Sigmoid colon (tissue), 4 donors: ENCODE data around the gene PKMYT1.

ENCODE experiments used
- POLR2AphosphoS5 ChIP-seq, 4 donors: sonication (generic); formaldehyde crosslinking; IDR thresholded peaks; one replicate each; pipeline ENCODE4 v1.6.1; 2017; ENCODE audit warnings: antibody characterized with exemption in 4 of 4
- TF ChIP-seq, protein P1 (sequence below), 4 experiments: fragments of 450-650 bp in 3 of 4; fragments of 200-600 bp in 1 of 4; IDR thresholded peaks; one replicate each; pipeline ENCODE4 v1.5.1; 2016 to 2019; ENCODE audit warnings: antibody characterized with exemption in 4 of 4, mild to moderate bottlenecking in 3 of 4, moderate library complexity in 2 of 4

DNA sequence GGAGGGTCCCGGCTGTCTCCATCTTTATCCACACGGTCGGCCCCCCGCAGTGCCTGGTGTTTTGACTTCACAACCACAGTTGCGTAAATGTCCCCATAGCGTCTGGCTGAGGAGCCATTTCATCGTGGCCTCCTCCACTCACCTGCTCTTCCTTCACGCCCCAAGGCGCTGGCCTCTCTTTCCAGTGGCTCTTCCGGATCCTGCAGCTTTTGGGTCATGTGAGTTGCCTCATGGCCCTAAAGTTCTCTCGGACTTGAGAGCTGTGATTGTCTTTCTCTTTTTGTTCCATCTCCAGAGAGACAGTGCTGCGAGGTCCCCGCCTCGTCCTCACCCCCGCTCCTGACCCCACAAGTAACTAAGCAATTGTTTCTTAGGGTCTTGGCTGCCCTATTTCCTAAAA is 45.8 kb downstream of the PKMYT1 start:
- TF ChIP-seq, protein P1, sequence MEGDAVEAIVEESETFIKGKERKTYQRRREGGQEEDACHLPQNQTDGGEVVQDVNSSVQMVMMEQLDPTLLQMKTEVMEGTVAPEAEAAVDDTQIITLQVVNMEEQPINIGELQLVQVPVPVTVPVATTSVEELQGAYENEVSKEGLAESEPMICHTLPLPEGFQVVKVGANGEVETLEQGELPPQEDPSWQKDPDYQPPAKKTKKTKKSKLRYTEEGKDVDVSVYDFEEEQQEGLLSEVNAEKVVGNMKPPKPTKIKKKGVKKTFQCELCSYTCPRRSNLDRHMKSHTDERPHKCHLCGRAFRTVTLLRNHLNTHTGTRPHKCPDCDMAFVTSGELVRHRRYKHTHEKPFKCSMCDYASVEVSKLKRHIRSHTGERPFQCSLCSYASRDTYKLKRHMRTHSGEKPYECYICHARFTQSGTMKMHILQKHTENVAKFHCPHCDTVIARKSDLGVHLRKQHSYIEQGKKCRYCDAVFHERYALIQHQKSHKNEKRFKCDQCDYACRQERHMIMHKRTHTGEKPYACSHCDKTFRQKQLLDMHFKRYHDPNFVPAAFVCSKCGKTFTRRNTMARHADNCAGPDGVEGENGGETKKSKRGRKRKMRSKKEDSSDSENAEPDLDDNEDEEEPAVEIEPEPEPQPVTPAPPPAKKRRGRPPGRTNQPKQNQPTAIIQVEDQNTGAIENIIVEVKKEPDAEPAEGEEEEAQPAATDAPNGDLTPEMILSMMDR (IDR thresholded peaks at IDR 0.05), result no peak
- TF ChIP-seq POLR2AphosphoS5 (IDR thresholded peaks at IDR 0.05), result no peak
